ENCODE measurements around the gene NCOA7.
"Not testable (repeated sequence)": the region's sequence is repeated elsewhere in the genome, so short reads cannot be mapped to it uniquely, and the experiment has no call there.

NCOA7 gene

DNA sequence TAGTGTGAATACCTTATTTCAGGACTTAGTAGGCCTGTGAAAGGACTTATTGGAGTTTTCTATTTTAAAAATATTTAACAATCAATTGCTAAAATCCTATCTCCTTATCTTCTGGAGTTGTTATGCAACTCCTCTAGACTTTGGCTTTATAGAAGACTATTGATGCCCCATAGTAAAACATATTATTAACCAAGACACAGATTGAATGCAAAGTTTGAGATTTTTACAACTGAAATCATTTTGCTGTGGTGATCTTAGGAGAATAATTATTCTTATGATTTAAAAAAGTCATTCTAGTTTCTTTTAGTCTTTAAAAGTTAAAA, 36.9 kb upstream of the NCOA7 start:
- no peak for DNase-seq

DNA sequence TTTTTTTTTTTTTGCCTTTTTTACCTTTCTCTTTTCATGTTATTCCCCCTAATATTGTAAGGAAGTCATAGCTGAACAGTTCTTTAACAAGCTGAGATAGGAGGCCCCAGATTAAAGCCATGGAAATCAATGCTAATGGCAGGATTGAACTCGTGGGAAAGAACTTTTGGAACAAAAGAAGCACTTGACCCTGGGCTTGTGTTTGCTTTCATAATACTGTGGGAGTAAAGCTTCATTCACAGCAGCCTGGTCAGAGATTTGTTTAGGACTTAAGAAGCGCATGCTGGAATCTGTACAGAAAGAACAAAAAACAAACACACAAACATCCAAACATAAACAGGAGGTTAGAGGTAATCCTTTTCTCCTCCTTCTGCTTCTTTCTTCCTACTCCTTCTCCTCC, 36.2 kb upstream of the NCOA7 start:
- DNase-seq, result no peak

DNA sequence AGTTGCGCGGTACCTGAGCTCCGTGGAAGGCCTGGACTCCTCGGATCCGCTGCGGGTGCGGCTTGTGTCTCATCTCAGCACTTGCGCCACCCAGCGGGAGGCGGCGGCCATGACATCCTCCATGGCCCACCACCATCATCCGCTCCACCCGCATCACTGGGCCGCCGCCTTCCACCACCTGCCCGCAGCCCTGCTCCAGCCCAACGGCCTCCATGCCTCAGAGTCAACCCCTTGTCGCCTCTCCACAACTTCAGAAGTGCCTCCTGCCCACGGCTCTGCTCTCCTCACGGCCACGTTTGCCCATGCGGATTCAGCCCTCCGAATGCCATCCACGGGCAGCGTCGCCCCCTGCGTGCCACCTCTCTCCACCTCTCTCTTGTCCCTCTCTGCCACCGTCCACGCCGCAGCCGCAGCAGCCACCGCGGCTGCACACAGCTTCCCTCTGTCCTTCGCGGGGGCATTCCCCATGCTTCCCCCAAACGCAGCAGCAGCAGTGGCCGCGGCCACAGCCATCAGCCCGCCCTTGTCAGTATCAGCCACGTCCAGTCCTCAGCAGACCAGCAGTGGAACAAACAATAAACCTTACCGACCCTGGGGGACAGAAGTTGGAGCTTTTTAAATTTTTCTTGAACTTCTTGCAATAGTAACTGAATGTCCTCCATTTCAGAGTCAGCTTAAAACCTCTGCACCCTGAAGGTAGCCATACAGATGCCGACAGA, 31.4 kb upstream of the NCOA7 start:
- peak; percentile 13 for DNase-seq

DNA sequence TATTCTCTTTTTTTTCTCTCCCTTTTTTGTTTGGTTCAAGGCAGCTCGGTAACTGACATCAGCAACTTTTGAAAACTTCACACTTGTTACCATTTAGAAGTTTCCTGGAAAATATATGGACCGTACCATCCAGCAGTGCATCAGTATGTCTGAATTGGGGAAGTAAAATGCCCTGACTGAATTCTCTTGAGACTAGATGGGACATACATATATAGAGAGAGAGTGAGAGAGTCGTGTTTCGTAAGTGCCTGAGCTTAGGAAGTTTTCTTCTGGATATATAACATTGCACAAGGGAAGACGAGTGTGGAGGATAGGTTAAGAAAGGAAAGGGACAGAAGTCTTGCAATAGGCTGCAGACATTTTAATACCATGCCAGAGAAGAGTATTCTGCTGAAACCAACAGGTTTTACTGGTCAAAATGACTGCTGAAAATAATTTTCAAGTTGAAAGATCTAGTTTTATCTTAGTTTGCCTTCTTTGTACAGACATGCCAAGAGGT, 30.8 kb upstream of the NCOA7 start:
- DNase-seq, result no peak

DNA sequence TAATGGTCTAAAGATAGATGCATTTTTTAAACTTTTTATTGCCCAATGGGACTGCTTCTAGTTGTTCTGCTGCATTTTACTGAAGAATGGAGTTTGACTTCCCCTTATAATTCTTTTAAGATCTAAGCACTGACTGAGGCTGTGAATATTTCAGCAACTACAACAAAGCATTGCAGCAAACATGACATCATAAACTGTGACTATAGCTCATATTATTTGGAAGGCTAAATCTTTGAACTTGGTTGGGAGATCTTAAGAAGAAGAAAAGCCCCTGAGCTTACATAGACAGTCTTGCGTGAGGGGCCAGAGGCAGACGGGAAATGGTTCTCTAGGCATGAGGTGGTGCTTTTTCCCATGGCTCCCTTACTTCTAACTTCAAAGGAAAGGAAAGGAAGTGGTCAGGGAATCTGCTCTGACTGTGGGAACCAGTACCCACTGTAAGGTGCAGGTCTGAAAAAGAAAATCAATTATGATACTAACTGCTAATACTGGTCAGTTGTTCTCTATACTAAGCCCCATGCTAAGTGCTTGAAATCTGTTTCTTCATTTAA, 26.6 kb upstream of the NCOA7 start:
- no peak for DNase-seq

DNA sequence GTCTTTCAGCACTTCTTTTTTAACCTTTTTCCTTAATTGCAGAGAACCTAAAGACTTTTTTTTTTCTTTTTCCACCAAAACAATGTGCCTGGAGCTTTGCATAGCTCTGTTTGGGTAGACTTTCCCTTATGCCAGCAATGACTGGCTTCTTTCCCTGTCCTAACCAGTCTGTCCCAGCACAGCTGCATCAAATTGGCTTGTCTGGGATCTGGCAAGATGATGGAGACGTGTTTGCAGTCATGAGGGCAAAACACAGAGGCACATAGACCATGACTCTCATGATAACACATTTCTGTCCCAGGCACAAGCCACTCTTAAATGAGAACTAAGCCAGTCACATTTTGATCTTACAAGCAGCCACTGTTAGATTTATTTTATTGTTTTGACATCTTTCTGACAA, 24.8 kb upstream of the NCOA7 start:
- no peak for DNase-seq

DNA sequence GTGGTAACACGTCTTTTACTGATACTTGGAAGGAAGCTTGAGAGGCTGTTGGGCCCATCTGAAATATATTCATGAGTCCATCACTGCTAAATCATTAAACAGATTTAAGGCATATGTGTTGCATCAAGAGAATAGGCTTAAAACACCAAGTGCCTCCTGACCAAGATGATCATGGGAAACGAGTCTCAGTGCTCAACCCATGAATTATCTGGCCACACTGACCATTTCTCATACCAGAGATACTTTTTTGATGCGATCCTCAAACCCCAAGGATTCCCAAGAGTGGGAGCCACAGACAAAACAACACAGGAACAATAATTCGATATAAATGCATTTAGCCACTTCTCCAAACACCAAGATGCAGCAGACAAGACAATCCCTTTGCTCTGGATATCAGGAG, 24.1 kb upstream of the NCOA7 start:
- no peak for DNase-seq

DNA sequence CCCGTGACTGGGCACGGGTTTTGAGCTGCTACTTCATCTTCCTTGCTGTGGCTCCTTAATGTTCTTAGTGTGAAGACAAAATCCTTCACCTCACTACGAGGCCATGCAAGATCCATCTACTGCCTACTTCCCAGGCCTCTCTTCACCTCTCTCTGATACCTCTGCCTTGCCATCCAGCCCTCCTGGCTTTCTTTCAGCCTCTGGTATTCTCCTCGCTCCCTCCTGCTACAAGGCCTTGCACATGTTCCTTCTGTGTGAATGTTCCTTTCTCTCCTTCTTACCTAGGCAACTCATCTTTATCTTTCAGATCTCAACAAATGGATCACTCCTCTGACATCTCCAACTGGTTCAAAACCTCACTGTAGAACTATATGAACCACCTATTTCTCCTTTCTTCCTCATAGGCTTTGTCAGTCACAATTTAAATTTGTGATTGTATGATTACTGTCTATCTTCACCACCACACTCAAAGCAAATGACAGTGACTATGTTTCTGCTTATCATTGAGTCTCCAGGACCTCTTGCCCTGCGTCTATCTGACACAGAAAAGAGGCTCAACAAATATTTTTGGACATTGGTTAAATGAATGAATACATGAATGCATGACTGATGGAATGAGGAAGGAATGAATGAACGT, 21.5 kb upstream of the NCOA7 start:
- no peak for DNase-seq

DNA sequence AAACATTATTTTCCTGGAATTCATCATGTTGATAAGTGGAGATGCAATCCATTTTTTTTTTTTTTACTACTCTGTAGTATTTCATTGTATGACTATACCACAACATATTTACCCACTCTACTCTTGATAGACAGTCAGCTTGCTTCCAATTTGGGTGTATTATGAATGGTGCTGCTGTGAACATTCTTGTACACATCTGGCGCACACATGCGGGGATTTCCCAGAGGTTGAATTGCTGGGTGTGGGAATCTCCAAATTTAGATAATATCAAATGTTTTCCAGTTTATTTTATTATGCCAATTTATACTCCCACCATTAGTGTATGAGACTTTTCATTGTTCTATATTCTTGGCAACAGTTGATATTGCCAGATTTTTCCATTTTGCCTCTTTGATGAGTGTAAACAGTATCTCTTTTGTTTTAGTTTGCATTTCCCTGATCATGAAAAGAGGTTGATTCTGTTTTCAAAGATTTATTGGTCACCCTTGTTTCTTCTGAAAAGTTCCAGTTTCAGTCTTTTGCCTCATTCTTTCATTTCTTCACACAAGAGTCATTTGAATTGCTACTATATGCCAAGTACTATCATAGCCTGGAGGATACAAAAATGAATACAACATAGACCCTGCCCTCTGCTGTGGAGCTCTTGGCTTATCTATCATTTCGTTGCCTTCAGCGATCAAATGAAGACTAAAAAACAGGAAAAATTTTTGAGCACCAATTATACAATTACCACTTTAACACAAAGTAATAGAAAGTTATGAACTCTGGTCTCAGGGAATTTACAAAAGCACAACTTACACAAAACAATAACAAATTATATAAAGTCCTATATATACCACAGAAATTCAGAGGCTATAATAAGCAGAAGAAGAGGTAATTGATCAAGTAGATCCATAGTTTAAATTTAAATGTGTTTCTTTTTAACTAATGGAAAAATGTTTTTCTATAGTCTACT, 17.1 kb upstream of the NCOA7 start:
- DNase-seq, result peak; percentile 7

DNA sequence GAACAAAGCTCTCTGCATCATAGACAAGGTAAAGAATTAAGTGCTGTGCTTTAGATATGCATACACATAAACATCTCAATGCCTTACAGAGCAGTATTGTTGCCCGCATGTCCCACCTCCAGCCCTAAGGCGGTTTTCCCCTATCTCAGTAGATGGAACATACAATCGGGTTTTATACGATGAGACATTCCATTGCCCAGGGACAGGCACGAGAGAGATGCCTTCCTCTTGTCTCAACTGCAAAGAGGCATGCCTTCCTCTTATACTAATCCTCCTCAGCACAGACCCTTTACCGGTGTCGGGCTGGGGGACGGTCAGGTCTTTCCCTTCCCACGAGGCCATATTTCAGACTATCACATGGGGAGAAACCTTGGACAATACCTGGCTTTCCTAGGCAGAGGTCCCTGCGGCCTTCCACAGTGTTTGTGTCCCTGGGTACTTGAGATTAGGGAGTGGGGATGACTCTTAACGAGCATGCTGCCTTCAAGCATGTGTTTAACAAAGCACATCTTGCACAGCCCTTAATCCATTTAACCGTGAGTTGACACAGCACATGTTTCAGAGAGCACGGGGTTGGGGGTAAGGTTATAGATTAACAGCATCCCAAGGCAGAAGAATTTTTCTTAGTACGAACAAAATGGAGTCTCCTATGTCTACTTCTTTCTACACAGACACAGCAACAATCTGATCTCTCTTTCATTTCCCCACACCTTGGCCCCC, 14.5 kb upstream of the NCOA7 start:
- DNase-seq, result not testable (repeated sequence)

DNA sequence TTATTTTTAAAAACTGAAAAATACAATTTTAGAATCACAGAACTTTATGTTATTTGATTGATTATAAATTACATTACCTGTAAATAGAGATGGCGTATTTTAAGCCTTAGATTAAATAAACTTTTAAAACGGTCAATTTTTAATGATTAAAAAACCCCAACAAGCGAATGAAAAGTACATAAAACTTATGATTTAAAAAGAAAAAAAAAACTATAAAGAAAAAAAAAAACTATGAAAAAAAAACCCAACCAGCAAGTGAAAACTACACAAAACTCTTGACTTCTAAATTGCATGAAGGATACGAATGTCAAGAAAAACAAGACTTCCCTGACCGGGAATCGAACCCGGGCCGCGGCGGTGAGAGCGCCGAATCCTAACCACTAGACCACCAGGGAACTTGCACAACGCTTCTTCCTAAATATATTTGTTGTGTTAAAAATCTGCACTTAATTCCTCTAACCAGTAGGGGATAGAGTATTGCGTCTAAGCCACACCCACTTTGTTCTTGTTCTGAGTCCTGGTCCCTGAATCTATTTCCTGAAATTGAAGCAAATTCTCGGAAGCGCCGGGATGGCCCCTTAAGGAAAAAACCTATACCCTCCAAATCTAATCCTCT, 10.7 kb upstream of the NCOA7 start:
- peak; percentile 89 for DNase-seq

DNA sequence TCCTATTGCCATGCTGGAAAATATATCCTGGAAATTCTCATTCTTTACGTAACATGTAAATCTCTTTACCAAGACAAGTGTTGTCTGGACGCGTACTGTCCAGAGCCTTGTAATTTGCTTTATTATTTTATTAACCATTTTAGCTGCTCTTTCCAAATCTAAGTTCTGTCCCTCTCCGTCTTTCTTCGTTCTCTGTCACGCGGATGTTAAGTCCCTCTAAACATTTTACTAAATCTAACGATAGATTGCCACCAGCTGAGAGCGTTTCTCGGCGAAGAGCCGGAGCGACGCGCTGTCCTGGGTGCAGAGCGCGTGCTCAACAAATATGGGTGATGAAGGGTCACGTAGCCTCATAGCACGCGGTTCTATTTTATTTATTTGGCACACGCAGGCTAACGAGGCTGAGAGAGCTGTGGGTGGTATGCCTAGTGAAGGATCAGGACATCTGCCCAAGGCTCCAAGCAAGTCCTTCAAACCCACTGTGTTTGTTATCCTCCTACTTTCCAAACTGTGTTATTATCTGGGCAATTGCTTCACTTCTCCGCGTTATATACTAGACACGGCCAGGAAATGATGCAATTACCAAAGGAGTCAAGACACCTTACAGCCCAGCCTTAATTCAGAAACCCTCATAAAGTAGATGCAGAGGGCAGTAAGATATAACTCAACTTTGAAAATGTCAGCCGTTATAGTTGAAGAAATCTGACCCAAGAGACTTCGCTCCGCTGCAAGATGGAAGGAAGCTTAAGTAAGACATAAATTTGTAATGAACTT, 10.0 kb upstream of the NCOA7 start:
- peak; percentile 64 for DNase-seq

DNA sequence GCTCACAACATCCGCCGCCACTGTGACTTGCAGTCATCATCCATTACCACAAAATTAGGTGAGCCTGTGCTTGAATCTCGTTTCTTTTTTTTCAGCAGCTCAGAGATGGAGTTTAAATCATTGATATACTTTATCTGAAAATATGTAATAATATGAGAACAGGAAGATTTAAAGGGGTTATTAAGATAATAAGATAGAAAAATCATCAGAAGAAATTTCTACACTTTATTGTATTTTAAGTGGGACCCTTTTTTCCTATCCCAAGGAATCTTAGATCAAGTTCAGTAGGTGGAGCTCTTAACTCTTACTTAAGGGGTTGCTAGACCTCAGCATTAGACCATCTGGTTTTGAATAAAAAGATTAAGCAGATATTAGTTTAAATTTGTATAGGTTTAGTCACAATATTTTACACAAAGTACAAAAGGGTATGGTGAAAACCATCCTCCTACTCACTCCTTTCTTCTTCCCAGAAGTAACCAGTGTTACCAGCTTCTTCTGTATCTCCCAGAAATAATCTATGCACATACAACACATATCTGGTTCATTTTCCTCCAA, 9.4 kb upstream of the NCOA7 start:
- peak; percentile 69 for DNase-seq

DNA sequence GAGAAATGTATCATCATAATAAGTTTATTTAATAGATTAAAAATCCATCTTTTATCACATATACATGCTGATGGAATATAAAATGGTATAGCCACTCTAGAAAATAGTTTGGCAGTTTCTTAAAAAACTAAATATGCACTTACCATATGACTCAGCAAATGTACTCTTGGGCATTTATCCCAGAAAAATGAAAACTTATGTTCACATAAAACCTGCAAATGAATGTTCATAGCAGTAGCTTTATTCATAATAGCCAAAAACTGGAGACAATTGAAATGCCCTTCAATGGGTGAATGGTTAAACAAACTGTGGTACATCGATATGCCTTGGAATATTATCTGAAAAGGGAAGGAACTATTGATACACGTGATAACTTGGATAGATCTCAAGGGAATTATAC, 6.4 kb upstream of the NCOA7 start:
- no peak for DNase-seq

DNA sequence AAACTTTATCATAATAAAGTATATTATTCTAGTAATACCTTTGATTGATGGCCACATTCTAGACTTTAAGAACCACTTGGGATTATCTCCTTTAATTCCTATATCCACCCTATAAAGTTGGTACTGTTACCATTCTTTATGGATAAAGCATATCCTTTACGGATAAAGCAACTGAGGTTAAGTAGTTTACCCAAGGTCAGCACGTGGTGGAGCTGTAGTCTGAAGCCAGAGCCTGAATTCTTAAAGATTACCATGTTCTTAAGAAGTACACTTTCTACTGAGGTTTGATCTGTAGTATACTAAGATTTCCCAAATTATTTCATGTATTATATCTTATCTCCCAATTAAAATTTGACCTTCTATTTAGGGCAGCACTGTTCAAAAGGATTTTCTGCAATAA, 3.0 kb upstream of the NCOA7 start:
- DNase-seq, result no peak

DNA sequence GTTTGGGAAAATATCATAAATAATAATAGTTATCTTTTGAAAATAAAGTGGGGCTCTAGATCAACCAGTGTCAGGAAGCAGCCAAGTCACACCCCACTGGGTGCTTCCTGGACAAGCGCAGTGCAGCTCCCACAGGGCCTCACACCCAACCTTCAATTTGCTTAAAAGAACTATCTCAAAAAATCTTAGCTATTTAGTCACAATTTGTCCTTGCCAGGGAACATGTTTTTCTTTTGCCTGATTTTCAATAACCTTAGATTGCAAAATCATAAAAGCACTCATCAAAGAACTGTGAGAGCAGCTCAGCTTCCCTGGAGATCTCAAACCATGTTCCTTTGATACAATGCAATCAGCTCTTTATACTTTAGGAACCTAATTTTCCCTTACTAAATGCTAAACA, 1.6 kb upstream of the NCOA7 start:
- no peak for DNase-seq

DNA sequence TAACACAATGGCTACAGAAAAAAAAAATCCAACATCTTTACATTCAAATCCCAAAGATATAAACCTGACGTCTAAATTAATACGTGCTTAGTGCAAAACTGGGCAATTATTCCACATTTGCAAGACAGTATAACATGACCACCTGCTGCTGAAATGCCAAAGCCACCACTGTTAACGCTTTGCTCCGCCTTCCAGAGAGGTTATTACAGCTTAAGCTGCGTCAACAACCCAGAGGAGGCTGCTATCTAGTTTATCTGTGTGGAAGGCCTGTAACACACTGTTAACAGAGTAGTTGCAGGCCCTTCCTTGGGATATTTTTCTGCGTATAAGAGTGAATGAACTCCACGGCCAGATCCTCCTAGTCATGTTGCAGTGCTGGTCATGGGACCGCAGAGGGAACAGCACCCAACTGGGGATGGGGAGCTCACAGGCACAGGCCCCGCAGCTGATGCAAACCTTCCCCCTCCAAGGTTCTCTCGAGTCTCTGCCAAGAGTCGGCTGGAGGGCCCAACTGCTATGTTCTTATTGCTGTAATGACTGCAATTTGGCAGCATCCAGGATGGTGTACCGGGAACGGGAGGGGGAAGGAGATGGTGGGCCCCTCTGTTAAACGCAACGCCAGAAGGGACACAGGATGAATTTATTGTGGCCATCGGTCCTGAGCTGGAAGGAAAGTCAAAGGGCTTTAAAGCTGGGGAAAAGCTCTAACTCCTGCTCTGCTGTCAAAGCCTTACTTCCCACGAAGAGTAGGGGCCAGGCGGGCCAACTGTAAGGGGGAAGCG, 993 bp upstream of the NCOA7 start:
- peak; percentile 52 for DNase-seq

DNA sequence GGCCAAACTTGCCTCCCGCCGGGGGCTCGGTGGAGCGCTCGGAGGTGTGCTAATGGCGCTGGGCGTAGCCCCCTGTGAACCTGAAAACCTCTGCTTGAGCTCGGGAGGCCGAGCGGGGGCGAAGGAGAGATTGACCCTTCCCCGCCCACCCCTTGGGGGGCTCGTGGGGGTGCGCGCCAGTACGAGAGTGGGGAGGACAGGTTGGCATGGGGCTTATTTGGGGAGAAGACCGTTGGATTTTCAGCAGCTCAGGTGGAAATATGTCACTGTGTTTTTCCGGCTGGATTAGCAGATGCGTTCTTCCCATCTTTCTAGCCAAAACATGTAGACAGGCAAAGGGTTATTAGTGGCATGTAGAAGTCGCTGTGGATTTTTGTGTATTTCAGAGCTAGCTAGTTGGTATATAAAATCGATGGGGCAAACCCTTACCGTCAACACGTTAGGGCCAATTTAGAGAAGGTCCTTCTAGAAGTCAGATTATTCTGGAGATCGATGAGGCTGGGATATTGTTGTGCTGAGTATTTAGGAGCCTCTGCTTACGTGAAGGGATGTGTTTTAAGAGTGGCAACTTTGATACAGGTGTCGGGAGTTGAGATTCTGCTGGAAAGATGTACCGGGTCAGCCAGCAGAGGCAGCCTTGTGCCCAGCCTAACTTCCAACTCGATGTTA, 525 bp downstream of the NCOA7 start:
- DNase-seq, result peak; percentile 52

DNA sequence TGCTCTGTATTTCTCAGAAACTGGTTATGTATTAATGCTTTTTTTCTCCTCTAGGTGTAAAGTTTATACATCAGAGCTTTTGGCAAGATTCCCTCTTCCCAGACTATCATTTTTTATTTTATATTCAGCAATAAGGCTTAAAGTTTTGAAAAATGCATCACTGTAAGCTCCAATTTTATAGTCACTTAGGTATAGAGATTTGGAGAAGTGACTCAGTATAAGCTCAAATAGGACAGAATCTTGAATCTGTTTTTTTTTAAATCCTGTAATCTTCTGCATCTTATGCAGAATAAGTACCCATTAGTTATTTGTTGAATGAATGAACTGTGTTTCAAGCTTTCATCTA, 1.0 kb downstream of the NCOA7 start:
- DNase-seq, result no peak

DNA sequence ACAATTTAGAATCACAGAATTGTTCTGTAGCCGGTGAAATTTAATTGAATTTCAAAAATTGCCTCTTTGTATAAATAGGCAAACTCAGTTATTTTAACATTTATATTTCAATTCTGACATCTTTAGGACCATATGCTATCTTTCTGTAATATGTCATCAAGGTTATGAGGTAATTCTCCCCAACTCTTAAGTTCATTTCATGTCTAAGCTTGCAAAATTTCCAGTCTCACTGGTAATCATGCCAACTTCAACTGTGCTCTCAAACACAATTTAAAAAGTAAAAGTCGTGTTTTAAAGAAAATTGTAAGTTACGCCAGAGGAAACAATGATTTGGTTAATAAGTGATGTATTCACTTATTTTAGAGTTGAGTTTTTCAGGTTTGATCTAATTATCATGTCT, 1.4 kb downstream of the NCOA7 start:
- DNase-seq, result no peak
